Measurements from ENCODE around the gene RNF217. TPM values are rescaled to one million over a fixed set of nuclear protein-coding genes. Genes with fewer than 3 reads are reported as not detected.
"Not testable (repeated sequence)": the region's sequence is repeated elsewhere in the genome, so short reads cannot be mapped to it uniquely, and the experiment has no call there.

The RNF217 gene
- total RNA-seq, 1 donor from 2014 or later, result 32.1 TPM

DNA sequence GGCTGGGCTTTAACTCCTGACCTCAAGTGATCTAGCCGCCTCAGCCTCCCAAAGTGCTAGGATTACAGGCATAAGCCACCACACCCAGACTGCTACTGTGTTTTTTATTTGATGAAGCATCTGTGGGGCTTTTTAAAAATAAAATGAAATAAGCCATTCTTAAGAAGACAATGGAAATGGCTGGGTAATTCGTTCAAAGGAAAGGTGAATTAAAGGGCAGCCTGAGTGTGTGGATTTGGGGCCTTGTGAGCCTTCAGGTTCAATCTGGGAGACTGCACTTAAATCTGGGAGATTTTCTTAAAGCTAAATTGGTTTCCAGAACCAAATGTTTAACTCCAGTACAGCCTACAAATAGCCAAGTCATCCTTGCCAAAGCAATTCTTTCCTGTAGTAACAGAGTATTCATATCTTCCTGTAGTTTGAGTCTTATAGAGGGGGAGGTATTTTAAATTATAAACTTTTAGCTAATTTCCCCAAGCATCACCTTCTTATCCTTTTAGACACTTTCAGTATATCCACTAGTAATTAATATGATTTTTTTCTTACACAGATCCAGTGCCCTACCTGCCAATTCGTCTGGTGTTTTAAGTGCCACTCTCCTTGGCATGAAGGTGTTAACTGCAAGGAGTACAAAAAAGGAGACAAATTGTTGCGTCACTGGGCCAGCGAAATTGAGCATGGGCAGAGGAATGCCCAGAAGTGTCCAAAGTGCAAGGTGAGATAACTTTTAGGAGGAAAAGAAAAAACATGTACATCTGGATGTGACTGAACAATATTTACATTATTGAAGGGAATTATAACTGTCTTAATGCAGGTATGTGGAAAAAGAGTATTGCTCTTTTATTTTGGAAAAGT, 95.4 kb downstream of the RNF217 start:
- DNase-seq (ENCODE audit: low spot score), result no peak

DNA sequence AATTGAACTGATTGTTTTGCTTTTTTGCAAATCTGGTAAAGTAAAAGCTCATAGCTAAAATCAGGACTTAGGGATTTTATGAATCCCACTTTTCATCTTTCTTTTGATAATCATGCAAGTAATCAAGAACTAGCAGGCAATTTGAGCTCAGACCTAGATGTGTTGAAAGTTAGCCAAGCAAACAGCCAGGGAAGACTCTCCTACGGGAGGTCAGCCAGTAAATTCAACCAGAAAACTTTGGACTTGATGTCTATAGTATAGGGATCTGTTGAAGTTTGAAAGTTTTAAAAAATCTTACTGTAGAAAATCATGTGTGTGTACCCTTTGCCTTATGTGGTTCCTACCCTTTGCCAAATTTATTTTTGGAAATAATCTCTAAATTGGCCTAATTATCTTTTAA, 96.3 kb downstream of the RNF217 start:
- DNase-seq (ENCODE audit: low spot score), result no peak

DNA sequence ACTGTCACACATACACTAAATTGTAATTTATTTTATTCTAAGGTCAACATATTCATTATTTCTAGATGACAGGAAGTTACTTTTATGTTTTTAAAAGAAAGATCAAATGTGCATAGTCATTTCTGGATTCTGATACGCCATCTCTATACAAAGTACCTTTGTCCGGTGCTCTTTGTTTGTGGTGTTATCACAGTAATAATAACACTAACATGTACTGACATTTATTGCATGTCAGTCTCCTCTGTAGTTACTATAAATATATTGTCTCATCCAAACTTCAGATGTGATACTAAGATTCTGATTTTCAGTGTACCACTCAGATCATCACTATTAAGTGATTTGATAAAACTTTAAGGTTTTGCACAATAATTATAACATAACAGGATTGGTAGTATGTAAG, 101.1 kb downstream of the RNF217 start:
- DNase-seq (ENCODE audit: low spot score), result no peak

DNA sequence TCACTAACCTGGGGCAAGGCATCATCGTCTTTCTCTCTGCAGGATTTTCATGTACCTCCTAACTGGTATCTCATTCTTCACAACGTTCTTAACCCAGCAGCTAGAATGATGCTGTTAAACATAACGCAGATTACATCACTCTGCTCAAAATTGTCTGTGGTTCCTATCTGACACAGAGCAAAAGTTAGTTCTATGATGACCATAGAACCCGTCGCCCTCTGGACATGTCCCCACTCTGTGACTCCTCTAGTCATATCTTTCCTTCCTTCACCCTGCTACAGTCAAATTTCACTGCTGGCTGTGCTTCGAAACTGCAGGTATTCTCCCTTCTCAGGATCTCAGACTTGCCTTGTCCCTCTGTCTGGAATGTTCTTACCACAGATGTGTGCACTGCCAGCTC, 103.9 kb downstream of the RNF217 start:
- DNase-seq (ENCODE audit: low spot score), result no peak

DNA sequence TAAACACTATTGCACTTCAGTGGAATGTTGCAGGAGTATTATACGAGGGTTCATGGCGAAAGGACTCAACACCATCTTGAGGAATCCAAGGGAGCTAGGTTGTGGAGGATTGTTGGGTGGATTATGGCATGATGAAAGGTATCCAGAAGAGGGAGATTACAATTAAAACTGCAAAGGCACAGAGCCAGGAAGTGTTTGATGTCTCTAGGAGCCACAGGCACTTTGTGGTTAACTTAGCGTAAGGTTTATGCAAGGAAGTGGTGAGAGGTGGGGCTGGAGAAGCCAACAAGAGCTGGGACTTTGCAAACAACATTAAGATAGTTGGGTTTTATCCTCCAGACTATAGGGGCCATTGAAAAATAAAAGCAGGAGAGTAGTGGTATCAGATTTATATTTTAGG, 104.7 kb downstream of the RNF217 start:
- DNase-seq (ENCODE audit: low spot score), result no peak

DNA sequence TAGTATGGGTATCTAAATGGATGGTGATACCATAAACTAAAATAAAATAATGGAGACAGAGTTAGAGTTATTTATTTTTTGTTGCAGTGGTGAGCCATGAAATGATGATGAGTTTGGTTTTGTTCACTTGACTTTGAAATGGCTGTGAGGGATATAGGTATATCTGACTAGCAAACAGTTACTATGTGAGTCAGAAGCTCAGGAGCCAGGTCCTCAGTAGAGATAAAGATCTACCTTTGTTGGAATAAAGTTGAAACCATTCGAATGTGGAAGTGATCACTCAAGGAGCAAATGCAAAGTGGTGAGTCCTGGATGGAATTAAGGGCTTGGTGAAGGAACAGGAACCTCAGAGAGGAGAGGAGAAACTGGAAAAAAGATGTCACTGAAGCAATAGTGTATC, 105.3 kb downstream of the RNF217 start:
- DNase-seq (ENCODE audit: low spot score), result no peak

DNA sequence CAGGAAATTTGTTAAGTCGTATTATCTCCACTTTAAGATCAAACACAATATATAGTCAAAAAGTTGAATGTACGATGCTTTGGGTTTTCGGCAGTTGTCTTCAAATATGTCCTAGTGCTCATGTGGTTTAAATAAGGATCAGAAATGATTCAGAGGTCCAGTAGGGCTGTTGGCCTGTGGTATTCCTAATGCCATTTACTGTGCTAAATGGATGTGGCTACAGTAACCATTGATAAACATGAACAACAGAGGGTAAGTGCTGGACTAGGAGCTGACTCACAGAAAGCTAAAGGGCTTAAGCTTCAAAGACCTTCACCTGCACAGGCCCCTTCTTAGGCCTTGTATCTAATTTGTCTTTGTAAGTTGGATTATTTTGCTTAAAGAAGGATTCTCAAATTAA, 110.8 kb downstream of the RNF217 start:
- no peak for DNase-seq (ENCODE audit: low spot score)

DNA sequence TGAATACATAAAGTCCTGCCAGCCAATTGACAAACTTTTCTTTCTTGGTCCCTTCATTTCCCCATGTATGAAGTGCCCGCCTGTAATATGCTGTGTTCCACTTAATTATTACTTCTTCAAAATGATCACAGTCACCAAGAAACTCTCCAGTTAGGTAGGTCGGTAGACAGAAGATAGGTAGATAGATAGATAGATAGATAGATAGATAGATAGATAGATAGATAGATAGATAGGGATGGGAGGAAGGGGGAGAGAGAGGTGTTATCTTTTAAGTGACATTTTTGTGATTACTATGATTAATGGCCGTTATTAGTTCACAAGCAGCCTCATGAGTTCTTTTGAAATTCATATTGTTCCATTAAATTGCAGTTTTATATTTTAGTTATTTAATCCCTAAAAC, 111.9 kb downstream of the RNF217 start:
- no peak for DNase-seq (ENCODE audit: low spot score)

DNA sequence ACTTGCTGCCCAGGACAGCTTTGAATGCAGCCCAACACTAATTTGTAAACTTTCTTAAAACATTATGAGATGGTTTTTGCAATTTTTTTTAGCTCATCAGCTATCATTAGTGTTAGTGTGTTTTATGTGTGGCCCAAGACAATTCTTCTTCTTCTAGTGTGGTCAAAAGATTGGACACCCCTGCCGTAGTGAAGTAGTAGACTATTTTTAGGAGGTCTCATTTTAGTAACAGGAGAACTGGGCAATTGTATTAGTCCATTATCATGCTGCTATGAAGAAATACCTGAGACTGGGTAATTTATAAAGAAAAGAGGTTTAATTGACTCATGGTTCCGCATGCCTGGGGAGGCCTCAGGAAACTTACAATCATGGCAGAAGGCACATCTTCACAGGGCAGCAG, 112.8 kb downstream of the RNF217 start:
- not testable (repeated sequence) for DNase-seq (ENCODE audit: low spot score)

DNA sequence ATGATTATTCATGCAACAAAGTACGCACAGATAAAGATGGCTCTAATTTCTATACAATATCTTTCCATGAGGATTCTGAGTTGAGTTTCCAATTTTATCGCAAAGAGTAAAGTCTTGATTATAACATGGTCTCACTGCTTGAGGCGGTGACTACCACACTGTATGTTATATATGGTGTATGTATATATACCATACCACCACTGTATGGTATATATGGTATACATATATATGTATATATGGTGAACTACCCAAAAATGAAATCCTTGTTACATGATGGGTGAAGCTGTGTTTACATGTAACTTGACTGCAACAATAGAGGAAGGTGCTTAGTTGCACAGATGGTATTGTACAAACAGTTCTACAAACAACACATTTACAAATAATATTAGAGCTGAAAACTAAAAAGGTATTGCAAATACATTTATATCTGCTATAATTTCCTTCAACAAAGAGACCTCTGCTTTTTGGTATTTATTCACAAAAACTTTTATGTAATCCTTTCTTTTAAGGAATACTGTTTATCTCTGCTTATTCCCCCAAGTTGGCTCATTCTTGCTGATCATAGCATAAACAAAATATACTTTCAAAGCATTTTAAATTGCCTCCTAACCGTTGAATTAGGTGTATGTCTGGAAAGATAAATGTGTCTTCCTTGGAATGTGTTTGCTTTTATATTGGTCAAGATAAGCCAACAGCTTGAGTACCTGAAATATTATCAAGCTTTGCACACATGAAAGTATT, 113.7 kb downstream of the RNF217 start:
- no peak for DNase-seq (ENCODE audit: low spot score)

DNA sequence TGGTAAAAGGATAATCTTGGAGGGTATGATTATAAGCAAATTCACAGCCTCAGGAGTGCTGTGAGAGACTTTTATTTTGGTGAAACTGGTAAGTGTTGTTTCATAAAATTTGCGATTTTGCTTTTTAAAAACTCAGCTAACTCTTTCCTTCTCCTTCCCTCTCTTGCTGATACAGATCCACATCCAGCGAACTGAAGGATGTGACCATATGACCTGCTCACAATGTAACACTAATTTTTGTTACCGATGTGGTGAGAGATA, 114.2 kb downstream of the RNF217 start:
- no peak for DNase-seq (ENCODE audit: low spot score)

DNA sequence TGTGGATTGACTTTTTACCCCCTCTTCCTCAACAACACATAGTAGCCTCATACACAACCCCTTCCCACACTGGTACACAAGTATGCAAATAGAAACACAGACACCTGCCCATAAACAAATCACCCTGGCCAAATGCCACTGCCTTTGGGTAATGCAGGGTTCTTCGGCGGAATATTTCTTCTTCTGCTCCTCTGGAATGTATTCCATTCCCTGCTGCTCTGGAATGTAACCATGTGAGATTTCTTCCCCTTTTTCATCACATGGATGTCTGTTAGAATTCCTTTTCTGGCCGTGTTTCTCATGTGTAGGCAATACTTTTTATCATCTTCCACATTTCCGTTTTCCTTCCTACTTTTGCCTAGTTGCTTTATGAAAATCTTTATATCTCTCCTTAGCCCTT, 115.2 kb downstream of the RNF217 start:
- no peak for DNase-seq (ENCODE audit: low spot score)

DNA sequence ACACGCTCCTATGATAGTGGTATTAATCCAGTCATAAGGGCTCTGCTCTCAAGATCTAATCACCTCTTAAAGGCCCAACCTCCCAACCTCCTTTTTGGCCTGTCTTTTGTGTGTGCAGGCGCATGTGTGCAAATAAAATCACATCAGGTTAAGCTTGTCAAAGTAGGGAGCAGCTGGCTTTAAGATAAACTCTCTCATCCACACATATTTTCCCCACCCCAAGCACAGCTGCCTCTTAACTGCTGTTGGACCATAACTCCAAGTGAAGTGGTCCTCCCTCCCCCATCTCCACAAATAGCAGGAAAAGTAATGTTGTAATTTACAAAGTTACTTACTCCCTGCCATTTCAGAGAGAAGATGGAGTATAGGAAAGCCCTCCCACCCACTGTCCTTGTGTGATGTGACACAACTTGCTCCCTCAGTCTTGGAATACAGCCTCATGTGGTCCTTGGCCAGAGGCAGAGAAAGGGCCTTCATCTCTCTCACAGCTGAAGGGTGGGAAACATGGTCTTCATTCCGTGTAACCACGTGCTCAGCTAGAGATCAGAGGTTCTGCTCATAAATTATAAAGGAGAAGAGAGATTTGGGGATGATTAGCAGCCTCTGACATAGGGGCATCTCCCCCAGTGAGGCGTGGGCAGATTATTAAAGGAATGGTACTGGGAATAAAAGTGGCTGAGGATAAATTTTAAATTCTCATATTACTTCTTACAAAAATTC, 116.5 kb downstream of the RNF217 start:
- DNase-seq (ENCODE audit: low spot score), result no peak

DNA sequence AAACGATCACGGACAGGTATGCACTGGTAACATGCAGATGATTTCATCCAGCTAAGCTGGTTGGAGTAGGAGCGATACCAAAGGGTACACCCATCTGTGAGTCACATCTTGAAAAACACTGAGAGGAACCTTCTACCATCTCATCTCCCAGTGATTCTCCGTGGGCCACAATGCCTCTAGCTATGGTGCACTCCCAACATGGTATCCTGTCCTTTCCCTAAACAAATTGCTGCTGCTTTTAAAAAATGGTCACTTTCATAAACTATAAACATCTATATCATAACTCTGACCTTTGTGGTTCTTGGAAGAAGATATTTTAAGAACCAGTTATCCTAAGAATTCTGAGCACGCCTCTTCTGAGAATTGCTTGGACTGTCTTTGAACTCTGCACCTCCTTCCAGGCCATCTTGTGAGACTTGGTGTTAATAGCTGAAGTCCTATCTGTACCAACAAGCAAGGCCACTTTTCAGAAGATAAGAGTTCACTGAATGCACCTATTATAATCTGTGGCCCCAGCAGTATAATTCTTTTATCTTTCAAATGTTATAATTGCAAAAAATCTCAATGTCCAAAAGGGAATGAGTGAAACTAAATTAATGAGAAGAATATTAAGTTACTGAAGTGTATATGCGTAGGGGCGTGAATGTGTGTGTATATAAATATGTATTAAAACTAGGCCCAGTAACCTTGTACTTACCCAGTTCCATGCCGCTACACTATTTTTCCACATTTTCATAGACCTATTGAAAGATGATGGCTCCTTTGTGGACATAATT, 120.9 kb downstream of the RNF217 start:
- no peak for DNase-seq (ENCODE audit: low spot score)

DNA sequence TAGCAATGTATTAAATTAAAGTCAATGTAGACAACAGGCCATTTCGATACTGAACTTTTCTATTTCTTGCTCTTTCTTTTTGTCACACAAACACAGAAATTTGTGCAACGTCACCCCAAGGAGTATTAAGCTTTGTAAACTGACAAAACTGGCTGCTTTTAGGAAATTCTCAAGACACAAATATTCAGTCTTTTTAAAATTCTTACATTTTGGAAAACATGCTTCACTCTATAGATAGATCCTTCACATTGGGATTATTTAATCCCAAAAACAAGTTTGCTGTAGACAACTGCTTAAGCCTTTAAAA, 121.4 kb downstream of the RNF217 start:
- no peak for DNase-seq (ENCODE audit: low spot score)

DNA sequence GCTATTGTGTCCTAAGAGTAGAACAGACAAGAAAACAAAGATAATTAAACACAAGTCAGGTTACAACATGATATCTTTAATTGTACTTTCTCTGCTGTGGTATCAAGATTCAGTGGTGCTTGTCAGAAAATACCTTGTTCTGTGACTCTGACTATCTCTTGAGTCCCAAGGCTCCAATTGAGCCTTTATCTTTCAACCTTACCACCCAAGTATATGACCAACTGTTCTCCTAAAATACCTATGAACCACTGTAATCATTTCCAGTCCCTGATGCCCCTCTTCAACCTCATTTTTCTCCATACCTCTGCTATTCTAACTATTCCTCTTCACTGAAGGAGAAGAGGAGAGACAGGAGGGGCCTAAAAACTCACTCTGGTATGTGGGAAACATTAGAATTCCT, 124.5 kb downstream of the RNF217 start:
- DNase-seq (ENCODE audit: low spot score), result no peak

DNA sequence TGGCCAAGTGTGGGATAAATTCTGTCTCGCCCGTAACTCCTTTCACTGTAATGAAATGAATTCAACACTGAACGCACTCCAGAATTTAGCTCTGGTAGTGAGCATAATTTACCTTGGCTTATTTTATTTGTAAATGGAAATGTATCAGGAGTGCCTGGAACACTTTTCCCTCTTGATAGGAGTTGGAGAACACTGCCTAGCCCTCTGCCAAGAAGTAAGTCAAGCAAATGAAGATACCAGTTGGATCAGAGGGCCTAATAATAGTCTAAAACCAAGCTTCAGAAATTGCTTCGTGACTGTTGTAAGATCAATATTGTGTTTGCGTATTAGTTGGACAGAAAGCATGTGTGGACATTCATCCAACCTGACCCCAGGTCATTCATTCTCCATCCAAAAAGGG, 126.7 kb downstream of the RNF217 start:
- DNase-seq (ENCODE audit: low spot score), result no peak

DNA sequence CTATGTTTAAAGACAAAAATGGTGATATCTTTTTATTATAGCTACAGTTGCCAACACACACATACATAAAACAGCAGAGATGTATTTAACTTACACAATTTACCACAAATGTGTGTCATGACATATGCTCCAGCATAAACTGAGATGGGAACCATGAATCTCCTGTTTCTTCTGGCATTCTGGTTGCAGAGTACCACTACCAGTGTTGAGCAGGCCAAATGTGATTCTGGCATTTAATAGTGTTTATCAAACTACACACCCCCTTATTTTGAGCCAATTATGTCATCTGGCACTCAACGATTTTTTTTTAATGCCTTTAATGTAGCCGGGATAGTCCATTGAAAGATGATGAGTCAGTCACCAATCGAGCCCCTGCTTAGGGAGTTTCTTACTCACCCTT, 132.3 kb downstream of the RNF217 start:
- no peak for DNase-seq (ENCODE audit: low spot score)

DNA sequence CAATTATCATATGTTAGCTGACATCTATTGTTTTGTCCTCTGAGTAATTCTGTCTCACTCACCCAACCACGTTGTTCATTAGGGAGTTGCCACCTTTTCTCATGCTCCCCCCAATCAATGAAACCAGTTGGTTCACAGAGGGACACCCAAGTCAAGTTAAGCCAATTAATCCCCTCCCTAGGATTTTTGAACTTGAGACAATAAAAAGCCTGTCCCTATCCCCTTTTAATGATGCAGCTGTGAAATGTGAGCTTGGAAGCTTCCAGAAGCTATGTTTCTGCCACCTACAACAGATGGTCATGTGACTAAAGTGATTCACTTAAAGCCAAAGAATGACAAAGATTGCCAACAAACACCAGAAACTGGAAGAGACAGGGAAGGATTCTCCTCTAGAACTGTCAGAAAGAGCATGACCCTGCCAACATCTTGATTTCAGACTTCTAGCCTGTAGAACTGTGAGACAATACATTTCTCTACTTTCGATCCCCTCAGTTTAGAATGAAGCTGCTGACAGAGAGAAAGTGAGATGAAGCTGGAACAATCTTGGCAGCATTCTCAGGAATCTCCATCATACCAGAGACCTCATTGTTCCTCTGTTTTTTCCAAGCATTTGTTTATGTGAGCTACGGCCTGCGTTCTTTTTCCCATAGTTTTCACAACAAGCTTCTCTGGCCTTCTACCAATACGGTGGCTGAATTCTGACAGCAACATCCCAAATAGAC, 133.5 kb downstream of the RNF217 start:
- DNase-seq (ENCODE audit: low spot score), result no peak

DNA sequence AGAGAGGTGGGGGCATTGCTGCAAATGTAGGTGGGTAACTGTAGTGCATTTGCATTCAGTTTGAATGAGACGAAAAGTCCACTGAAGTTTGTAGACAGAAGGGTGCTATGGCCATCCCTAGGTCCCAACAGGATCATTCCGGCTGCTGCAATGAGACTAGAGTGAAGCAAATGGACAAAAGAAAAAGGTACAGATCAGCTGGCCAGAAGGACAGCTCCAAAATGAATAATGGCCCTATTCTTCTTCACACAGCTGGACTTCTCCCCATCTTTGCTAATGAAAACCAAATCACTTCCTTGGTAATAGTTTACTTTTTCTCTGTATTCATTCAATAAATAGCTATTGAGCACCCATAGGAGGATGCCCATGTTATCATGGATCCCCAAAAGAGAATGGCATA, 134.9 kb downstream of the RNF217 start:
- DNase-seq (ENCODE audit: low spot score), result no peak

DNA sequence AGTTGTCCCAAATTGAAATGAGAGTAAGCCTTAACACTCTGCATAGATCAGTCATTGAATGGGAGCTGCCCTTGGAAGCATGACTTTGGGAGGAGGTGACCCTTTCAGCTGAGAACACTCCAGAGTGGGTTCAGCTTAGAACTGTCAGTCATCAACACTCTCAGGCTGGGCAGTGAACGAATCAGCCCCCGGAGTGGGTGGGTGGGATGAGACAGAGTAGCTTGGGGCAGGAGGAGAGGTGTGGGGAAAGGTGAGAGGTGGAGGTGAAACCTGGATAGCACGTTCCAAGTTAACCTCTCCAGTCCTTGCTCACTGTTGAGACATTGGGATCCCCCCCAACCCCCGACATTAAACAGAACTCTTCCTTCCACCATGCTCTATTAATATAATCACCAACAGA, 136.0 kb downstream of the RNF217 start:
- no peak for DNase-seq (ENCODE audit: low spot score)

Data from mucosa of gallbladder (tissue), 1 donor.